ENCODE data around the gene DYSF. TPM values are rescaled to one million over a fixed set of nuclear protein-coding genes. Genes with fewer than 3 reads are reported as not detected.
A peak's percentile ranks its signal among the peaks of the same experiment; 100 is the strongest.

The DYSF gene
- polyA plus RNA-seq, 1 donor (not counting 4 experiments of a cell fraction or from before 2014, with no cell fraction given) = 8.2 TPM

- Histone ChIP-seq H3K9me1 (ENCODE audit: control insufficient read depth, extremely low read depth, insufficient read depth, low read length) (no peaks in the 10 kb centered on the region), H3K27me3 (ENCODE audit: control insufficient read depth, extremely low read depth, insufficient read depth, low read length) (no peaks in the 10 kb centered on the region), H3K4me3 (ENCODE audit: control insufficient read depth in 2 of 3, extremely low read depth in 1 of 3, insufficient read depth in 2 of 3, low read depth in 1 of 3, low read length in 3 of 3) (no peak overlapping the region), H3K36me3 (ENCODE audit: control insufficient read depth in 2 of 2, extremely low read depth in 1 of 2, insufficient read depth in 2 of 2, low read length in 2 of 2) (no peaks in the 10 kb centered on the region), H4K20me1 (ENCODE audit: control insufficient read depth, extremely low read depth, insufficient read depth, low read length) (no peaks in the 10 kb centered on the region), H3K79me2 (ENCODE audit: control insufficient read depth, insufficient read depth, low read length) (no peaks in the 10 kb centered on the region), H3K9ac (ENCODE audit: control insufficient read depth, extremely low read depth, insufficient read depth, low read length) (no peak overlapping the region), H3K27ac (ENCODE audit: control insufficient read depth, insufficient read depth, low read length) (no peak overlapping the region), H3K9me3 (ENCODE audit: control insufficient read depth, low read depth, low read length) (no peaks in the 10 kb centered on the region), H3K4me2 (ENCODE audit: control insufficient read depth, extremely low read depth, insufficient read depth, low read depth, low read length) (no peak overlapping the region), H2AFZ (ENCODE audit: control insufficient read depth, low read length) (no peak overlapping the region), H3K4me1 (ENCODE audit: control insufficient read depth, extremely low read depth, insufficient read depth, low read length) (peaks cover 4% of the 10 kb centered on the region)
- dilution Hi-C loops (cut with MboI; ENCODE audit: extremely low pct_ligation_motif_present, low sequenced_read_pairs) = no loop called here
- no peak for DNase-seq (ENCODE audit: low read depth, low spot score)
- TF ChIP-seq EZH2 (IDR thresholded peaks at IDR 0.05; ENCODE audit: low read length) (no peak), CTCF (optimal IDR thresholded peaks at IDR 0.05 in 1 of 3, IDR thresholded peaks at IDR 0.05 in 1 of 3, conservative IDR thresholded peaks at IDR 0.05 in 1 of 3; ENCODE audit: extremely low read depth in 1 of 3, insufficient read depth in 2 of 3, low read length in 3 of 3) (no peak)
- FAIRE-seq = no peak
Observed at GRCh38 chr2:71521436-71521950, 68.1 kb downstream of the DYSF start.

GRCh38 chr2:71524476-71524875 is 71.1 kb downstream of the DYSF start:
- dilution Hi-C loops (cut with MboI; ENCODE audit: extremely low pct_ligation_motif_present, low sequenced_read_pairs) = no loop called here
- no peak overlapping the region for H3K9ac ChIP-seq (ENCODE audit: control insufficient read depth, extremely low read depth, insufficient read depth, low read length)
- no peak overlapping the region for H3K4me3 ChIP-seq (ENCODE audit: control insufficient read depth in 2 of 3, extremely low read depth in 1 of 3, insufficient read depth in 2 of 3, low read depth in 1 of 3, low read length in 3 of 3)
- TF ChIP-seq EZH2 (IDR thresholded peaks at IDR 0.05; ENCODE audit: low read length) (no peak), CTCF (optimal IDR thresholded peaks at IDR 0.05 in 1 of 3, IDR thresholded peaks at IDR 0.05 in 1 of 3, conservative IDR thresholded peaks at IDR 0.05 in 1 of 3; ENCODE audit: extremely low read depth in 1 of 3, insufficient read depth in 2 of 3, low read length in 3 of 3) (no peak)
- H3K4me2 ChIP-seq (ENCODE audit: control insufficient read depth, extremely low read depth, insufficient read depth, low read depth, low read length) = no peak overlapping the region
- DNase-seq (ENCODE audit: low read depth, low spot score) (no peak), FAIRE-seq (peak; percentile 53)
- H2AFZ ChIP-seq (ENCODE audit: control insufficient read depth, low read length) = no peak overlapping the region
- H4K20me1 ChIP-seq (ENCODE audit: control insufficient read depth, extremely low read depth, insufficient read depth, low read length) = no peaks in the 10 kb centered on the region
- no peaks in the 10 kb centered on the region for H3K9me3 ChIP-seq (ENCODE audit: control insufficient read depth, low read depth, low read length)
- H3K4me1 ChIP-seq (ENCODE audit: control insufficient read depth, extremely low read depth, insufficient read depth, low read length) = peaks cover 4% of the 10 kb centered on the region
- no peaks in the 10 kb centered on the region for H3K27me3 ChIP-seq (ENCODE audit: control insufficient read depth, extremely low read depth, insufficient read depth, low read length)
- no peaks in the 10 kb centered on the region for H3K79me2 ChIP-seq (ENCODE audit: control insufficient read depth, insufficient read depth, low read length)
- no peaks in the 10 kb centered on the region for H3K36me3 ChIP-seq (ENCODE audit: control insufficient read depth in 2 of 2, extremely low read depth in 1 of 2, insufficient read depth in 2 of 2, low read length in 2 of 2)
- H3K27ac ChIP-seq (ENCODE audit: control insufficient read depth, insufficient read depth, low read length) = no peak overlapping the region
- no peaks in the 10 kb centered on the region for H3K9me1 ChIP-seq (ENCODE audit: control insufficient read depth, extremely low read depth, insufficient read depth, low read length)

All from keratinocyte (primary cell).